HepG2 (cell line): ENCODE measurements around the gene NFKBIA. TPM values are rescaled to one million over a fixed set of nuclear protein-coding genes. Genes with fewer than 3 reads are reported as not detected.

Source experiments
- ARNT2 ChIP-seq: sonication (generic); formaldehyde crosslinking; IDR thresholded peaks from 2 replicates; pipeline ENCODE4 v1.8.0; 2022; ENCODE audit warnings: mild to moderate bottlenecking, low read depth, missing genetic modification reagents, moderate library complexity
- ATF7-NPFF ChIP-seq: sonication (generic); formaldehyde crosslinking; IDR thresholded peaks from 2 replicates; pipeline ENCODE4 v1.8.1; 2023; ENCODE audit warnings: mild to moderate bottlenecking, low read depth, missing genetic modification reagents, moderate library complexity
- CENPBD1 ChIP-seq: sonication (generic); formaldehyde crosslinking; IDR thresholded peaks from 2 replicates; pipeline ENCODE4 v1.8.0; 2022; ENCODE audit warnings: missing genetic modification reagents, low read depth, mild to moderate bottlenecking, borderline replicate concordance
- EZH2 ChIP-seq: conservative IDR thresholded peaks from 2 replicates; pipeline ENCODE4 v1.6.1; 2012; ENCODE audit warnings: mild to moderate bottlenecking, low read depth, low read length, moderate library complexity
- FOXK2 ChIP-seq: fragments of 450-650 bp; IDR thresholded peaks from 2 replicates; pipeline ENCODE4 v1.6.1; 2016
- HMGXB4 ChIP-seq, 2 experiments: sonication (generic) in 1 of 2; formaldehyde crosslinking in 1 of 2; IDR thresholded peaks; 2 replicates each; pipeline versions ENCODE4 v1.4.0 to v1.6.1; 2018 to 2020; ENCODE audit warnings: missing genetic modification reagents in 2 of 2, borderline replicate concordance in 1 of 2, low read depth in 1 of 2, mild to moderate bottlenecking in 1 of 2, missing biosample characterization in 1 of 2
- HNF4A ChIP-seq: sonication (generic); formaldehyde crosslinking; IDR thresholded peaks from 2 replicates; pipeline ENCODE4 v1.4.0; 2020; ENCODE audit warnings: missing genetic modification reagents
- JARID2 ChIP-seq: sonication (generic); formaldehyde crosslinking; IDR thresholded peaks from 2 replicates; pipeline ENCODE4 v1.8.1; 2023; ENCODE audit warnings: missing genetic modification reagents, inconsistent platforms; ENCODE audit not compliant: insufficient replicate concordance
- JDP2 ChIP-seq: sonication (generic); formaldehyde crosslinking; IDR thresholded peaks from 2 replicates; pipeline ENCODE4 v1.8.1; 2022; ENCODE audit warnings: missing genetic modification reagents, borderline replicate concordance
- MYNN ChIP-seq: sonication (generic); formaldehyde crosslinking; IDR thresholded peaks from 2 replicates; pipeline ENCODE4 v1.4.0; 2020; ENCODE audit warnings: mild to moderate bottlenecking, low read depth, missing genetic modification reagents
- RARG ChIP-seq: sonication (generic); formaldehyde crosslinking; IDR thresholded peaks from 2 replicates; pipeline ENCODE4 v1.4.0; 2020; ENCODE audit warnings: low read depth, mild to moderate bottlenecking, missing genetic modification reagents
- SATB2 ChIP-seq: sonication (generic); formaldehyde crosslinking; IDR thresholded peaks from 2 replicates; pipeline ENCODE4 v1.5.0; 2020; ENCODE audit warnings: missing genetic modification reagents
- TCF7 ChIP-seq: sonication (generic); IDR thresholded peaks from 2 replicates; pipeline ENCODE4 v1.6.1; 2016; ENCODE audit warnings: antibody characterized with exemption, low read depth
- THYN1 ChIP-seq: sonication (generic); formaldehyde crosslinking; IDR thresholded peaks from 2 replicates; pipeline ENCODE4 v1.8.1; 2023; ENCODE audit warnings: low read depth, mild to moderate bottlenecking, moderate library complexity, missing genetic modification reagents, borderline replicate concordance
- TIGD3 ChIP-seq: sonication (generic); formaldehyde crosslinking; IDR thresholded peaks from 2 replicates; pipeline ENCODE4 v1.5.1; 2020; ENCODE audit warnings: mild to moderate bottlenecking, missing genetic modification reagents, borderline replicate concordance
- ZBTB3 ChIP-seq: sonication (generic); formaldehyde crosslinking; IDR thresholded peaks from 2 replicates; pipeline ENCODE4 v1.4.0; 2020; ENCODE audit warnings: low read depth, mild to moderate bottlenecking, moderate library complexity, missing genetic modification reagents, borderline replicate concordance
- ZFP41 ChIP-seq: sonication (generic); formaldehyde crosslinking; IDR thresholded peaks from 2 replicates; pipeline ENCODE4 v1.4.0; 2020; ENCODE audit warnings: mild to moderate bottlenecking, missing genetic modification reagents, borderline replicate concordance
- ZKSCAN1 ChIP-seq: fragments of 150-350 bp; IDR thresholded peaks from 2 replicates; pipeline ENCODE4 v1.6.1; 2014; ENCODE audit warnings: low read length
- ZNF260 ChIP-seq: sonication (generic); formaldehyde crosslinking; IDR thresholded peaks from 2 replicates; pipeline ENCODE4 v1.4.0; 2020; ENCODE audit warnings: missing genetic modification reagents, low read depth, mild to moderate bottlenecking, borderline replicate concordance
- ZNF281 ChIP-seq: sonication (generic); formaldehyde crosslinking; IDR thresholded peaks from 2 replicates; pipeline ENCODE4 v1.4.0; 2020; ENCODE audit warnings: missing genetic modification reagents, borderline replicate concordance
- ZNF3 ChIP-seq: IDR thresholded peaks from 2 replicates; pipeline ENCODE4 v1.7.0; 2017; ENCODE audit warnings: inconsistent platforms
- ZNF672 ChIP-seq: sonication (generic); formaldehyde crosslinking; IDR thresholded peaks from 2 replicates; pipeline ENCODE4 v1.8.1; 2022; ENCODE audit warnings: missing genetic modification reagents
- ZNF678 ChIP-seq: sonication (generic); formaldehyde crosslinking; IDR thresholded peaks from 2 replicates; pipeline ENCODE4 v1.4.0; 2020; ENCODE audit warnings: mild to moderate bottlenecking, missing genetic modification reagents
- polyA plus RNA-seq, 8 experiments: library from polyadenylated mRNA; depleted of rRNA in 3 of 8; stranded (reverse) in 7 of 8; unstranded in 1 of 8; fragments of >200 nt; fragmentation: Illumina TruSeq in 4 of 8; extraction: Trizol in 4 of 8; gene quantifications; 2 replicates each; pipeline versions ENCODE4 v1.2.1 to v1.2.3, GENCODE V29; 2011 to 2016; ENCODE audit warnings: low read depth in 4 of 8, missing spikeins in 1 of 8, mixed read lengths in 1 of 8; ENCODE audit not compliant: insufficient read depth in 1 of 8
- total RNA-seq, 5 experiments: library from RNA; depleted of rRNA; stranded (reverse); fragments of >200 nt; fragmentation: Illumina TruSeq; extraction: Trizol; gene quantifications; 2 replicates each; pipeline ENCODE4 v1.2.3, GENCODE V29; 2016; ENCODE audit warnings: low read depth in 1 of 5

NFKBIA gene
- total and polyA plus RNA-seq, 2 of the 13 experiments (the other 11 are each of a cell fraction or from before 2014, with no cell fraction given): 197 to 319 TPM

- TF ChIP-seq HMGXB4 (CRISPR knock-in tag; IDR thresholded peaks at IDR 0.05; ENCODE audit: borderline replicate concordance in 1 of 2, low read depth in 1 of 2) (peak; percentile 96 to 99; a peak in 3 of 4 replicates), JDP2 (CRISPR knock-in tag) (no peak), ATF7-NPFF (CRISPR knock-in tag) (peak; percentile 96), JARID2 (no peak), ZKSCAN1 (peak; percentile 32), MYNN (CRISPR knock-in tag) (no peak; the same call in 1 of the 2 replicates), ZNF672 (CRISPR knock-in tag) (no peak), EZH2 (no peak), ZNF260 (no peak), FOXK2 (no peak), RARG (CRISPR knock-in tag) (no peak; the same call in 1 of the 2 replicates), SATB2 (CRISPR knock-in tag) (peak; percentile 96), THYN1 (peak; percentile 73), ZNF281 (CRISPR knock-in tag) (peak; percentile 90), ZBTB3 (CRISPR knock-in tag) (no peak; the same call in 1 of the 2 replicates), ZNF678 (CRISPR knock-in tag) (peak; percentile 71; the same call in 1 of the 2 replicates), ZNF3 (CRISPR knock-in tag) (peak; percentile 49; the same call in 1 of the 2 replicates), ARNT2 (peak; percentile 88), ZFP41 (CRISPR knock-in tag) (peak; percentile 61; the same call in 1 of the 2 replicates), TIGD3 (CRISPR knock-in tag) (0 out of 2 replicates have a peak, but pooled peaks have one; percentile 45), TCF7 (peak; percentile 85), HNF4A (peak; percentile 81), CENPBD1 (CRISPR knock-in tag) (0 out of 2 replicates have a peak, but pooled peaks have one; percentile 63)
These were observed at the start of gene NFKBIA (continued) for GRCh38 chr14:35404449-35405303.
